Measurements from ENCODE around the gene OR10J5. TPM values are rescaled to one million over a fixed set of nuclear protein-coding genes. Genes with fewer than 3 reads are reported as not detected.
"Not testable (repeated sequence)": the region's sequence is repeated elsewhere in the genome, so short reads cannot be mapped to it uniquely, and the experiment has no call there.

Gene OR10J5
- polyA plus RNA-seq, 4 donors: not detected

GRCh38 chr1:159501082-159501481 is 34.7 kb downstream of the OR10J5 start:
- H3K4me1 ChIP-seq (ENCODE audit: control insufficient read depth in 3 of 3, insufficient read depth in 2 of 3, low read depth in 1 of 3, low read length in 2 of 3): no peaks in the 10 kb centered on the region
- FAIRE-seq: no peak
- no peak for DNase-seq
- H3K9me3 ChIP-seq (ENCODE audit: control insufficient read depth in 2 of 2, insufficient read depth in 1 of 2, low read depth in 1 of 2, low read length in 1 of 2): peaks cover 0 to 14% of the 10 kb centered on the region in 2 donors
- H3K27me3 ChIP-seq (ENCODE audit: control insufficient read depth in 3 of 3, insufficient read depth in 3 of 3, low read length in 3 of 3): no peaks in the 10 kb centered on the region
- WGBS, 3 donors: 35 to 74% (median 36%) methylated on average over 1 of the region's 1 CpG
- no peak overlapping the region for H3K27ac ChIP-seq (ENCODE audit: low read depth in 1 of 3, low read length in 2 of 3)
- no peaks in the 10 kb centered on the region for H3K36me3 ChIP-seq (ENCODE audit: control insufficient read depth in 3 of 3, insufficient read depth in 2 of 3, low read depth in 1 of 3, low read length in 3 of 3)
- no peak overlapping the region for H3K4me3 ChIP-seq (ENCODE audit: low read depth in 1 of 3, low read length in 3 of 3)

DNA sequence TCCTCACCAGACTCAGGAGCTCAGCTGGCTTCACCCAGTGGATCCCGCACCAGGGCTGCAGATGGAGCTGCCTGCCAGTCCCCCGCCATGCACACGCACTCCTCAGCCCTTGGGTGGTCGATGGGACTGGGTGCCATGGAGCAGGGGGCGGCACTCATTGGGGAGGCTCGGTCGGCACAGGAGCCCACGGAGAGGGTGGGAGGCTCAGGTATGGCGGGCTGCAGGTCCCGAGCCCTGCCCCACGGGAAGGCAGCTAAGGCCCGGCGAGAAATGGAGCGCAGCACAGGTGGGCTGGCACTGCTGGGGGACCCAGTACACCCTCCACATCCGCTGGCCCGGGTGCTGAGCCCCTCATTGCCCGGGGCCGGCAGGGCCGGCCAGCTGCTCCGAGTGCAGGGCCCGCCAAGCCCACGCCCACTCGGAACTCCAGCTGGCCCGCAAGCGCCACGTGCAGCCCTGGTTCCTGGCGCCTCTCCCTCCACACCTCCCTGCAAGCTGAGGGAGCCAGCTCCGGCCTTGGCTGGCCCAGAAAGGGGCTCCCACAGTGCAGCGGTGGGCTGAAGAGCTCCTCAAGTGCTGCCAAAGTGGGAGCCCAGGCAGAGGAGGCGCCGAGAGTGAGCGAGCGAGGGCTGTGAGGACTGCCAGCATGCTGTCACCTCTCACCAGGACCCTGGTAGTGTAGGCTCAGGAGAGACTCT is 41.1 kb downstream of the OR10J5 start:
- not testable (repeated sequence) for H3K27ac ChIP-seq (ENCODE audit: low read depth in 1 of 3, low read length in 2 of 3); H3K36me3 ChIP-seq (ENCODE audit: control insufficient read depth in 3 of 3, insufficient read depth in 2 of 3, low read depth in 1 of 3, low read length in 3 of 3); H3K4me1 ChIP-seq (ENCODE audit: control insufficient read depth in 3 of 3, insufficient read depth in 2 of 3, low read depth in 1 of 3, low read length in 2 of 3); H3K9me3 ChIP-seq (ENCODE audit: control insufficient read depth in 2 of 2, insufficient read depth in 1 of 2, low read depth in 1 of 2, low read length in 1 of 2); H3K27me3 ChIP-seq (ENCODE audit: control insufficient read depth in 3 of 3, insufficient read depth in 3 of 3, low read length in 3 of 3); H3K4me3 ChIP-seq (ENCODE audit: low read depth in 1 of 3, low read length in 3 of 3); FAIRE-seq; DNase-seq
- 89 to 93% (median 90%) methylated on average over 19 to 33 of the region's 33 CpGs for WGBS, 3 donors

GRCh38 chr1:159493354-159493753 is 42.5 kb downstream of the OR10J5 start:
- FAIRE-seq: no peak
- WGBS, 3 donors: 76 to 86% (median 80%) methylated on average over 9 to 11 of the region's 11 CpGs
- no peak overlapping the region for H3K4me3 ChIP-seq (ENCODE audit: low read depth in 1 of 3, low read length in 3 of 3)
- no peak overlapping the region for H3K27ac ChIP-seq (ENCODE audit: low read depth in 1 of 3, low read length in 2 of 3)
- H3K36me3 ChIP-seq (ENCODE audit: control insufficient read depth in 3 of 3, insufficient read depth in 2 of 3, low read depth in 1 of 3, low read length in 3 of 3): no peaks in the 10 kb centered on the region
- no peaks in the 10 kb centered on the region for H3K4me1 ChIP-seq (ENCODE audit: control insufficient read depth in 3 of 3, insufficient read depth in 2 of 3, low read depth in 1 of 3, low read length in 2 of 3)
- H3K27me3 ChIP-seq (ENCODE audit: control insufficient read depth in 3 of 3, insufficient read depth in 3 of 3, low read length in 3 of 3): no peaks in the 10 kb centered on the region
- no peak for DNase-seq
- no peaks in the 10 kb centered on the region for H3K9me3 ChIP-seq (ENCODE audit: control insufficient read depth in 2 of 2, insufficient read depth in 1 of 2, low read depth in 1 of 2, low read length in 1 of 2)

GRCh38 chr1:159492575-159493323 is 43.1 kb downstream of the OR10J5 start:
- Histone ChIP-seq H3K4me1 (ENCODE audit: control insufficient read depth in 3 of 3, insufficient read depth in 2 of 3, low read depth in 1 of 3, low read length in 2 of 3) (no peaks in the 10 kb centered on the region), H3K36me3 (ENCODE audit: control insufficient read depth in 3 of 3, insufficient read depth in 2 of 3, low read depth in 1 of 3, low read length in 3 of 3) (no peaks in the 10 kb centered on the region), H3K27ac (ENCODE audit: low read depth in 1 of 3, low read length in 2 of 3) (no peak overlapping the region), H3K27me3 (ENCODE audit: control insufficient read depth in 3 of 3, insufficient read depth in 3 of 3, low read length in 3 of 3) (no peaks in the 10 kb centered on the region), H3K9me3 (ENCODE audit: control insufficient read depth in 2 of 2, insufficient read depth in 1 of 2, low read depth in 1 of 2, low read length in 1 of 2) (no peaks in the 10 kb centered on the region), H3K4me3 (ENCODE audit: low read depth in 1 of 3, low read length in 3 of 3) (no peak overlapping the region)
- no peak for FAIRE-seq
- WGBS, 3 donors: 70 to 75% (median 71%) methylated on average over 5 of the region's 5 CpGs
- DNase-seq: no peak

Other genes starting within 250 kb of the OR10J5 start
- gene FCER1A, start 233.7 kb downstream of the OR10J5 start, polyA plus RNA-seq: 1 to 10 TPM in 1 of 4 donors, under 1 TPM in 2, not detected in 1; 0.12 to 2.2 (median 0.75) TPM
- gene OR10J4, start 103.8 kb downstream of the OR10J5 start, polyA plus RNA-seq: not detected
- gene OR10J1, start 96.3 kb downstream of the OR10J5 start, polyA plus RNA-seq: not detected
- gene APCS, start 51.8 kb upstream of the OR10J5 start, polyA plus RNA-seq: under 1 TPM in 1 of 4 donors, not detected in 3; 0.07 TPM
- under 1 TPM in 1 of 4 donors, not detected in 3; 0.21 TPM for gene CRP, start 178.6 kb upstream of the OR10J5 start, polyA plus RNA-seq
- gene DUSP23, start 245.0 kb upstream of the OR10J5 start, polyA plus RNA-seq: 100 to 1,000 TPM in 1 of 4 donors, 10 to 100 TPM in 3; 39.2 to 128 (median 85.4) TPM

Measured in small intestine (tissue), 7 donors.